HG02943 (cell line): Measurements from ENCODE around the gene ADK.

Experiments used
- ATAC-seq: cut with Tn5 transposase; IDR thresholded peaks from one replicate; pipeline ENCODE4 v1.9.1; 2021; ENCODE audit warnings: mild to moderate bottlenecking, low read depth, moderate library complexity; ENCODE audit not compliant: unreplicated experiment

Gene ADK

DNA sequence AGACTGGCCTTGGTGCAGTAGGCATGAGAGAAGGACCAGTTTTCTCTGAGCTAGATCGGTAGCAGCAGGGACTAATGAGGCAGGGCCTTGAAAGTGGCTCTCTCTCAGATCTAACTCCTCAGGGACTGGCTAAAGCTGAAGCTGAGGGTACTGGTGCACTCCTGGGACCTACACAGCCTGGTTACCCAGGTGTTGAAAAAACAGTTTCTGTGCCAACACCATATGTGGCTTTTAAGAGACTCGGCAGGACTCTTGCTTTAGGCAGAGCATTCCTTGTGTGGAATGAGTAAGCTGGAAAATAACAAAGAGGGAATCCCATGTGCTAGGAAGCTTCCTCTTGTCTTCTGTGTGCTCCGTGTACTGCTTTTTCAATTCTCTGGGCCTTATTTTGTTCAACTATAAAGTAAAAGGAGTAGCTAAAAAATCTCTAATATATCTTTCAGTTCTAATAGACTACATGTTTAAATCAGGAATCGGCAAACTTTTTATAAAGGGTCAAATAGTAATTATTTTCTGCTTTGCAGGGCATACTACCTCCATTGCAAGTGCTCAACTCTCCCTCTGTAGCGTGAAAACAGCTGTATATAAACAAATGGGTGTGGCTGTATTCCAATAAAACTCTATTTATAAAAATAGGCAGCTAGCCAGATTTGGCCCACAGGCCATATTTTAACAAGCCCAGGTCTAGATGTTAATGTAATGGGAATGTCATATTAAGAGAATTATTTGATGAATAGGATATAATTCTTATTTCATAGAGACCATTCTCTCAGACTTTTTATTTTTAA is 489.3 kb downstream of the ADK start:
- no peak for ATAC-seq

DNA sequence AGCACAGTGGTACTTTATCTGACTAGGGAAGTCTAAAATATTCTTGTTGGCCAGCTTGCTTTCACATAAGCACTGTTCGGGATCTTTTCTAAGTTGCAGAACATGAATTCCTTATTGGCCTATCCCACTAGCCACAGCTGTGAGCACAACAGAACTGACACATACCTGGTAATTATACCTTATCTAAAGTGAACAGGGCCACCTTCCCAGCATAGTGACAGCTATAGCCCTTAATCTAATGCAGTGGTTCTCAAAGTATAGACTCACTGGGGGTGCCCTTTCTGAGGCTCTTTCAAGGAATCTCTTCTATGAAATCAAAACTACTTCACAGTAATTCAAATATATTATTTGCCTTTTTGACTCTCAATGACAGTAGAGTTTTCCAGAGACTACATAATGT is 490.6 kb downstream of the ADK start:
- ATAC-seq, result no peak

DNA sequence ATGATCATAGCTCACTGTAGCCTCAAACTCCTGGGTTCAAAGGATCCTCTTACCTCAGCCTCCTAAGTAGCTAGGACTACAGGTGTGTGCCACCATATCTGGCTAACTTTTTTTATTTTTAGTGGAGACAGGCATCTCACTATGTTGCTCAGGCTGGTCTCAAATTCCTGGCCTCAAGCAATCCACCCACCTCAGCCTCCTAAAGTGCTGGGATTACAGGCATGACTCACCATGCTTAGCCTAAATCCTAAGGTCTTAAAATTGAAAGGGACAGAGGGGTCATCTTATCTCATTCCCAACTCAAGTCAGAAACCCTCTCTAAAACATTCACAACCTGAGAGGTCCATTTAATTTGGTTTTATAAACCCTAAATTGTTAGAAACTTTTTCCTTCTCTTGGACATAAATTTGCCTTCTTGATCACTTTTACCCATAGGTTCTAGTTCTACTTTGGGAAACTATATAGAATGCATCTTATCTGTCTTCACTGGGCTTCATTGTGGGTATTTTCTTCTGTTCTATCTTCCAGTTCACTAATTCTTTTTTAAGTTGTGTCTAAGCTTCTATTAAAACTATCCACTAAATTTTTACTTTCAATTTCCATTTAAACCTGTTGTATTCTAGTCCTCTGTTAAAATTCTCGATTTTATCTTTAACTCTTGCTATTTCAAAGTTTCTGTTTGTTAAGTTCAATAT is 492.0 kb downstream of the ADK start:
- ATAC-seq, result no peak

DNA sequence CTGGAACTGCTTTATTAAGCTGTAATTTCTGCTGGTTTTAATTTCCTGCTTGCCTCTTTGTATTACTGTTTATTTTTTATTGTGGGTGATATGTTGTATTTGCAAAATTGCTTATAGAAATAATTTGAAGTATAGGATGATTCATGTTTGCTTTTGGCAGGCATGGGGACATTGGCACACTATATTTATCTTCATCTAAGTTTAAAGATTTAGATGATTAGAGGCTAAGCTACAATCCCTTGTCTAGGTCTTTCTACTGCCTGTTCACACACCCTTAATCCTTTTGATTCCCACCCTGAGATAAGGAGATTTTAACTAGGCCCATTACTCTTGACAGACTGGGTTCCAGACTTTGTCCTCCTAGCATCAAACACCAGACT is 492.6 kb downstream of the ADK start:
- no peak for ATAC-seq

DNA sequence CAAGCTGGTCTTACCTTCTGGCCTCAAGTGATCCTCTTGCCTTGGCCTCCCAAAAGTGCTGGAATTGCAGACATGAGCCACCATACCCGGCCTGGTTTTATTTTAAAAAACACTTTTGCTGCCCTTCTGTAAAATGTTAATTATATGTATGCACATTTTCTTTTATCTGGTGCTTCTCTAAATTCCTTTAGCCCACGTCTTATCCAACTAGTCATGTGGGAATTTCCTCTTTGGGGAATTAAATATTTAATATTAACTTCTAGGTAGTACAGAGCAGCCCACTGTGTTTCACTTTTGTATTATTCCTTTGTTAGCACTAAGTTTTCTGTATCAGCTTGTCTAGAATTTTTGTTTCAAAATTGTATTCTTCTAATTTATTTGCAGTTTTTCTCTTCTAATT is 493.7 kb downstream of the ADK start:
- no peak for ATAC-seq

DNA sequence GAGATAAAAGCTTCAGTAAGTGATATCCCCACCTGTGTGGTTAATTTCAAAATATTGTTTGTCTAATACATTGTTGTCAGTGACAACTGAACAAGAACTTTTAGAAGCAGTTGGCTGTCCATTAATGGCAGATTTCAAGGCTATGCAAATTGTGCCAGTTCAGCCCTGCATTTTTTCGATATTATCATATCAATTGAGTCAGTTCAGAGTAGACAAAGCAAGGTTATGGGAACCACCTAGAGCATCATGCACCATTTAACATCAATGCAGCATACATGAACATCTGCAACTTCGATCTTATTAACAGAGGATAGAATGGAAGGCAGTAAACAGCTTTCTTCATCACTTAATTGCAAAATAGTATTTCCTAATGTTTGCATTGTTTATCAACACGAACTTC is 494.7 kb downstream of the ADK start:
- ATAC-seq, result no peak

DNA sequence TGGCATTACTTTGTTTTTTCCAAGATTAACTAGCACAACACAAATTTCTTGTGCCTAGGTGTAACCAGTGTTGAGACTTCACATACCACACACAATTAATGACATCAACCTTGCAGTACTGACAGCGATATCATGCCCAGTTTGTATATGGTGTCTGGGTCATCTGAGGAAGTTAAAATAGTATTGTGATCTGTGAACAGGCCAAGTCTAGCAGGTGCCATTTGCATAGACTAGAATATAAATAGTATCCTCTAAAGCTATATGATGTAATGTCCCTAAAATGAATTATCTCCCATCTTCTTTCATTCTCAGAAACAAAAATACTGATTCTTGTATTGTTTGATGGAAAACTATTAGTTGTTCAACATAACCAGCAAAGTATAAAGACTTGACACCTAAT is 499.6 kb downstream of the ADK start:
- no peak for ATAC-seq

DNA sequence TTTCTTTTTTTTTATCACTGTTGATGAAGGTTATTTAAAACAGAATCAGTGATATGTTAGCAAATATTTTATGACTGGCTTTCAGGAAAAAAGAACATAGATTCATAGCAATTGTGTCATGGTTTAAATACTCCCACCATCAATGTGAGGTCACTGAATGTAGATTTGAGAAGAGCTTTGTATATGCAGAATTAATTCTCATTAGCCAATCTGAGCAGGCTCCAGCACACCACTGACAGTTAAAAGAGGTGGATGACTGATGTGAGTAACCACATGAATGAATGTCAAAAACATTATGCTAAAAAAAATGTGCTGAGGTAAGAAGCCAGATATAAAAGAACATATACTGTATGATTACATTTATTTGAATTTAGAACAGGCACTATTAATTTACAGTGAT is 500.5 kb downstream of the ADK start:
- no peak for ATAC-seq

DNA sequence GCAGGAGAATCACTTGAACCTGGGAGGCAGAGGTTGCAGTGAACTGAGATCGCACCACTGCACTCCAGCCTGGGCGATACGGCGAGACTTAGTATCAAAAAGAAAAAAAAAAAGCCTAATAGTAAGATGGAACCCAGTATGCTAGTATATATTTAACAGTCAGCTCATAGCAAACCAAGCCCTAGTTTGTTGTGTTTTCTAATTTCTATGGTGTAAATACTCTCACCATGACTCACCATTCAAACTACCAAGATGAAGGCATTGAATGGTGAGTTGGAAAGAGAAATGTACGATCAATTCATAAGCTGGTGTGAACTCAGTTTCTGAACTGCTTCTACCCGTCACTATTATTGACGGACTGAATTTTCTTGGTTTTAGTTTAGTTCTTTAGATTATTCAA is 501.6 kb downstream of the ADK start:
- no peak for ATAC-seq

DNA sequence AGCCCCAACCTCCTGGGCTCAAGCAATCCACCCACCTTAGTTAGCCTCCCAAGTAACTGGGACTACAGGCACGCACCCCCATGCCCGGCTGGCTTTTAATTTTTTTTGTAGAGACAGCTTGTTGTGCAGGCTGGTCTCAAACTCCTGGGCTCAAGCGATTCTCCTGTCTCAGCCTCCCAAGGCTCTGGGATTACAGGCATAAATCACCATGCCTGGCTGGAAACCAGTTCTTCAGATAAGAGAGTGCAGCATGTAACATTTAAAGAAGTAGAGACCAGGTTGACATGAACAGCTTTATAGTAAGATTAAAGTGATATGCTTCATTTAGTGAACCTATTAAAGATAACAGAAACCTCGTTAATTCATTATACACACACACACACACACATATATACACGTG is 507.5 kb downstream of the ADK start:
- ATAC-seq, result no peak

DNA sequence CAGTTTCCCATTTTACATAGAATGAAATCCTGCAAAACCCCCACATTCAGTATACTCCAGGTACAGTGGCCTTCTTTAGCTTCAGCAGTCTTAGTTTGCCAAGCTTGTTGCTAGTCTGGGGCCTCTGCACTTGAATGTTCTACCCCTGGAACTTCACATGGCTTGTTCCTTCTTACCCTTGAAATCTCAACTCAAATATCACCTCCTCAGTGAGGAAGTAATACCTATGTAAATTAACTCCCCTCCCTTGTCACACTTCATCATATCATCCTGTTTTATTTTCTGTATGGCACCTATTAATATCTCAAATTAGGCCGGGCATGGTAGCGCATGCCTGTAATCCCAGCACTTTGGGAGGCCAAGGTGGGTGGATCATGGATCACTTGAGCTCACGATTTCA is 511.6 kb downstream of the ADK start:
- no peak for ATAC-seq

DNA sequence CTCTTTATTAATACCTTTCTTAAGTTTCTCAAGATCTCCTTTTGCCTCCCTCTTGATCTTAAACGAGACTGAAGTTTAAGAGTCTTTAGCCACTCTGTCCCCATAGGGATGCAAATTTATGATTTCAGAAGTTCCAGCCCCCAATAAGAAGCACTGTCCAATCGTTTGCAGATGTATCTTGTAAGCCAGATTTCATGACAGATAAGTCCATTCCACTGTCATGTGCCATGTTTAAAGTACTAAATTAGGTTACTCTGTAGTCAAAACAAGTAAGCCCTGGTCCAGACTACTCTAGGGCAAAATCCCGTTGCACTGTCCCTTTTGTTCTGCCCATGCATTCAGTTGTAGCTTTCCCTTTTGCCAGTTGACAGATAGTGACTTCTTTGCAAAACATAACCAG is 518.2 kb downstream of the ADK start:
- ATAC-seq, result no peak

DNA sequence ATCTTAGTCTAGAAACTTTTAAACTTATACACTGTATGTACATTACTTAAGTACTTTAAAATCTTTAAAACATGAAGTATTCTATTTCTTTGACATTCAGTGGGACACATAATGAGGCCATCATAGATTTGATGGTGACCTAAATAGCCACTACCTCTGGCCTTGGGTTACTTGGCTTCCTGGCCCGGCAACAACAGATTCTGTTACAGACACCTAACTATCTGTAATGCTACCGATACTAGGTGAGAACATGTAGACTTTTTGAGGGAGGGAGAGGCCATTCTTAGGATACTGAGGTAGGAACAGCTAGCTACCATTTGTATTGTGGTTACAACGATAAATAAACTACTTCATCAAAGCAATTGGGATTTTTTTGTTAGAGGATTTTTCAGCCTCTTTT is 520.7 kb downstream of the ADK start:
- no peak for ATAC-seq

DNA sequence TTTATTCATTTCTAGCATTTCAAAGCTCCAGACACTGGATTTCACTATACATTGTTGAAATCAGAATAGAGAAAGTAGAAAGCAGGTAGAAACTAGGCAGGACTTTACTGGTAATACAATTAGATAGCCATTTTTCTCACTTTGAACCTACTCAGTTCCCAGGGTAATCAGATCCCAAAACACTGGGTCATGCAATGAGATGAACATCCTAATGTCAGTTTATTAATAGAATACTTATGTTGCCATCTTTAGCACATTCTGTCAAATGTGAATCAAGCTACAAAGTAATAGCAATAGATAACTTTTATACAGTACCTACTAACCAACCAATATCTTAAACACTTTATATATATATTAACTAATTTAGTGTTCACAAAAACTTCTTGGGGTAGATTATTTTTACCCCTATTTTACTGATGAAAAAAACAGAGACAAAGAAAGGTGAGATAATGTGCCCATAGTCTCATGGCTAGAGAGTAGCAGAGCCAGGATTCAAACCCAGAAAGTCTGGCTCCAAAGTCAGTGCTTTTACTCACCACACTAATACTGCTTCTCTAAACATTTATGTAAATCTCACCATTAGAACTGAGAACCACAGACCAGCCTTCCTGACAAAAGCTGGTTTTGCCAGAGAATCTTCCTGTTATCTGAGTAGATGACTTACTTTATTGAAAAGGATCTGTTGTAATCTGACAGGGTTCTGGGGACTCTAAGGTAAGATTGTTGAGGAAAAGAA is 521.6 kb downstream of the ADK start:
- no peak for ATAC-seq

DNA sequence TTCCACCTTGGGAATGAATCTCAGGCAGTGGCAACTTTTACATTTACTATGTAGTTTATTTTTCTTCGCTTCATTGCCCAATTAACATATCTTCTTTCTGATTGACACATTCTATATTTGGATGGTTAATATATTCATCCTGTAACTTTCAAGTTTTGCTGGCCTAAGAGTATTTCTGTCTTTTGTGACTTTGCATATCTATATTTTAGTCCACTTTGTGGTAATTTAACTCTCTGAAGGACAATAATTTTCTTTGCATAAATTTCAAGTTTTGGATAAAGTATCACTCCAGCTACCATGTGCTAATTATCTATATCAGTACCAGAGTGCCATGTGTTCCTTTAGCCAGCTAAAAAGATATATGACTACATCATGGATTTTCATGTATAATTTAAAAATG is 523.9 kb downstream of the ADK start:
- no peak for ATAC-seq

DNA sequence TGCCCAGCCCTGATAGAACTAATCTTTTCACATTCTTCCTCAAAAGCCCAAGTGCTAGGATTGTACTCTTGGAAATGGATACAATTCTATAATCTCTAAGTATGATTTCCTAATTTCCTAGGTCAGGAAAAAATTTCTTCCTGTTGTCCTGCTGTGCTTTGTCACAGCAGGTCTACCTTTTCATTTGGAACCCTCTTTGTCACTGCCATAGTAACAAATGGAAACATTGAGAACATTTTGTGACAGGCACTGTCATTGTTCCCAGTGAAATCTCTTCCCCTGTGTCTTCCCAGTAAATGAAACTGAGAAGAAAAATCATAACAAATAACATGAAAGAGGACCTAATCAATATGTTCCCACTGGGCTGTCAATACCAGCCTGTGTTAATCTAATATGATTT is 524.5 kb downstream of the ADK start:
- no peak for ATAC-seq

DNA sequence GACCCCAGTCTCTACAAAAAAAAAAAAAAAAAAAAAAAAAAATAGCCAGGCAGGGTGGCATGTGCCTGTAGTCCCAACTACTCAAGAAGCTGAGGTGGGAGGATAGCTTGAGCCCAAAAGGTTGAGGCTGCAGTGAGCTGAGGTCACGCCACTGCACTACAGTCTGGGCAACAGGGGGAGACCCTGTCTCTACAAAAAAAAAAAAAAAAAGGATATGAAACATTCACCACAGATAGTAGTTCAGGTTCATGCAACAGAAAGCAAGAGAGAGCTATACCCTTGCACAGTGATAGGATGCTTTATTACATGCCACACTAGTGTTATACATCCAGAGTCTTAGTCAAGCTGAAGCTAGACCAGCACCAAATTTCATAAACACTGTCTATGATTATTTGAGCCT is 526.9 kb downstream of the ADK start:
- ATAC-seq, result peak; percentile 68

DNA sequence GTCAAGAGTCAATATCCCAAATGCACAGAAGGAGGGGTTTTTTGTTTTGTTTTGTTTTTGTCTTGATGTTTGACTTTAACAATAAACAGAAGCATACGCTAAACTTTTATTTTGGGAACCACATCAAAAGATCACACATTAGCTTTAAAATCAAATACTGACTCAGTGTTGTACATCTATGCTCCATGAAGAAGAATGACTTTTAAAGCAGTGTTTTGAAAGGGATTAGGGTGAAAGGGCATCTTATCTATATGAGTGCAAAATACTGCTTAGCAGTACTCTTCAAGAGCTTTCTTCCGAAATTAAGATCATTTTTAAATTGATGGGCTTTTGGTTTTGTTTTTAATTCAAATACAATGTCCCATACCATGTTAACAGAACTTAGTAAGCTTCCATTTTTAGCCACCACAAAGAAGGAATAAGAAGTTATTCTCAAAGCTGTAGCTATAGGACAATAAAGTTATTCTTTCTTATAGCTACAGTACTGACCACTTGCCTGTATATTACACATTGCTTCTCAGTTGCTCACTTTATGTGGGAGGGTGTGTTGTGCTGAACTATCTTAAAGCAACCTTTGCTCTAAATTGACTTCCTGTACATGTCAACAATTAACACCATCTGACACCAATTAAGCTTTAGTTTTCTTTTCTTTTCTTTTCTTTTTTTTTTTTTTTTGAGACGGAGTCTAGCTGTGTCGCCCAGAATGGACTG is 531.1 kb downstream of the ADK start:
- no peak for ATAC-seq

DNA sequence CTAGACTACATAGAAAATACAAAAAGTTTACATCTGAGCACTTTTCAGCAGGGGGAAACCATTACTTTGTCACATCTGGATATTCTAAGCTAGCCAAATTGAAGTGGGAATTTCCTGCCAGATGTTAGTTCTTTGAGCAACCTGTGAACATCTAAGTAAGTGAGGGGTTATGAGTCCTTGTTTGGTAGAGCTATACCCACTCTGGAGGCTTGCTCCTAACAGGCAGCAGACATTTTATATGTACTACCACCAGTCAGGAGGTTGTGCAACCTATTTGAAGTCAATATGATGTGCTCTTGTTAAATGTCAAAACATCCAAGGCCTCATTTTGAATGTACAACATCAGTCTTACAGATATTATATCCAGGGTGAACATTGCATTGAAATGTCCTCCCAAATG is 532.0 kb downstream of the ADK start:
- ATAC-seq, result no peak

DNA sequence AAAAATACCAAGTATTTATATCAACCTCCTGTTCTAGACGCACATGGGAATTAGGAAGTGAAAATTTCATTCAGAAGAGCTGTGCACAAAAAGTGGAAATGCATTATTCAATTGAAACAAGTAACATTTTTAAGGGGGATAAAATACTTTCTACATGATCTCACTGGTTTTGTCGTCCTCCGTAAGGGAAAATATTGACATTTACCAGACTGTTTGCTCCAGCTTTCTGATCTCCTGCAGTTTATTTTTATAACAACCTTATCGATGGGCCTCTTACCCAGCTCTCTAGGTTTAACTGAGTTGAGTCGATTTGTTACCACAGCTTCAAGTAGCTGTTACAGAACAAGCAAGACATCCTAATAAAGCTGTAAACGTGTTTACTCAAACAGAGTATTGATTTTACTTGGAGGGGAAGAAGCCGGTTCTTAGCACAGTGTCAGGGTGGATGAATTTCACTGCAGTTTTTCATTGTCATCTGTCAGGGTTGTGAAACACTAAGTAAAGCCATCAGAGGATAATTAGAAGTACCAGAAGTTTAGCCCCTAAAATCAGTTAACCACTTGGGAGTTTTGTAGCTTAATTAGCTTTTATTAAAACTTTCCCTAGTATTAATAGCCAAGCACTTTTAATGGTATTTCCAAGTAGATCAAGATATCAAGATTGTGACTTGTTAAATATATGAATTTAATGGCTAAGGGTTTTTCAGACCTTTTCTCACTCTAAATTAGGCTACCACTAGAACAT is 532.8 kb downstream of the ADK start:
- no peak for ATAC-seq
